ENCODE results near the gene STAT5B.

STAT5B gene

DNA sequence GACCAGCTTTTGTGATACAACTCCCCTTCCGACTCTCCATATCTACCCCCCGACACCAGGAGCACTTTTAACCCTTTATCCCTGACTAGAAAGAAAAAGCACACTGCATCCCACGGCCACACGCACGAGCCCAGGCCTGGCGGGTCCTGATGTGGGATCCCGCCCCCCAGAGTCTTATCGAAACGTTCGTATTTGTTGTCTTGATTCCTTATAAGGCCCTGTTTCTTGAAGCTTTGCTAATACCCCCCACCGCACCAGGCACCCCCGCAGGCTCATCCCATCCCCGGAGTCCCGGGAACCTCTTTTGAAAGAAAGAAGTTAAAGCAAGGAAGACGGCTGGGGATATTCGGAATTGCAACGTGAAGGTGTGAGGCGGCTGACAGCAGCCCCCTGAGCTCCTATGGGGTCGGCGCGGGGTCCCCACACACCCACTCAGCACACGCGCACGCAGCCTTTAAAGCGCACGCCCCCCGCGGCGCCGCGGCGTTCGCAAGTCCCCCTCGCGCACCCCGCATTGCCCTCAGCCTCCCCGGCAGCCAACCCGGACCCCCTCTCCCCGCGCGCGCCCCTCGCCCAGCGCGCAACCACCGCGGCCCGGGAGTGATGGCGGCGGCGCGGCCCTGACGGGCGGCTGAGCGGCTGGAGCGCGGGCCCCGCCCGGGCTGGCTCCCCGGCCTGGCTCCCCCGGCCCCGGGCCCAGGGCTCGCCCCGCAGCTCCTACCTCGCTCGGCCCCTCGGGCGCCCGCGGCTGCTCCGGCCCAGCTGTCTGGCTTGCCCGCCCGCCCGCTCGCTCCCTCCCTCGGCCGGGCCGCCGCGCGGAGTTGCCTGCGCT lies 448 bp downstream of the STAT5B start:
- in situ Hi-C loops (cut with HindIII; ENCODE audit: low sequenced_read_pairs), result no loop called here
- TF ChIP-seq, protein P1, sequence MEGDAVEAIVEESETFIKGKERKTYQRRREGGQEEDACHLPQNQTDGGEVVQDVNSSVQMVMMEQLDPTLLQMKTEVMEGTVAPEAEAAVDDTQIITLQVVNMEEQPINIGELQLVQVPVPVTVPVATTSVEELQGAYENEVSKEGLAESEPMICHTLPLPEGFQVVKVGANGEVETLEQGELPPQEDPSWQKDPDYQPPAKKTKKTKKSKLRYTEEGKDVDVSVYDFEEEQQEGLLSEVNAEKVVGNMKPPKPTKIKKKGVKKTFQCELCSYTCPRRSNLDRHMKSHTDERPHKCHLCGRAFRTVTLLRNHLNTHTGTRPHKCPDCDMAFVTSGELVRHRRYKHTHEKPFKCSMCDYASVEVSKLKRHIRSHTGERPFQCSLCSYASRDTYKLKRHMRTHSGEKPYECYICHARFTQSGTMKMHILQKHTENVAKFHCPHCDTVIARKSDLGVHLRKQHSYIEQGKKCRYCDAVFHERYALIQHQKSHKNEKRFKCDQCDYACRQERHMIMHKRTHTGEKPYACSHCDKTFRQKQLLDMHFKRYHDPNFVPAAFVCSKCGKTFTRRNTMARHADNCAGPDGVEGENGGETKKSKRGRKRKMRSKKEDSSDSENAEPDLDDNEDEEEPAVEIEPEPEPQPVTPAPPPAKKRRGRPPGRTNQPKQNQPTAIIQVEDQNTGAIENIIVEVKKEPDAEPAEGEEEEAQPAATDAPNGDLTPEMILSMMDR (IDR thresholded peaks at IDR 0.05; ENCODE audit: low read depth, low read length, missing control alignments), result no peak
- no peak for DNase-seq (ENCODE audit: low read depth)
- H3K4me3 ChIP-seq (ENCODE audit: low read depth, low read length), result peak overlapping the region; percentile 66

DNA sequence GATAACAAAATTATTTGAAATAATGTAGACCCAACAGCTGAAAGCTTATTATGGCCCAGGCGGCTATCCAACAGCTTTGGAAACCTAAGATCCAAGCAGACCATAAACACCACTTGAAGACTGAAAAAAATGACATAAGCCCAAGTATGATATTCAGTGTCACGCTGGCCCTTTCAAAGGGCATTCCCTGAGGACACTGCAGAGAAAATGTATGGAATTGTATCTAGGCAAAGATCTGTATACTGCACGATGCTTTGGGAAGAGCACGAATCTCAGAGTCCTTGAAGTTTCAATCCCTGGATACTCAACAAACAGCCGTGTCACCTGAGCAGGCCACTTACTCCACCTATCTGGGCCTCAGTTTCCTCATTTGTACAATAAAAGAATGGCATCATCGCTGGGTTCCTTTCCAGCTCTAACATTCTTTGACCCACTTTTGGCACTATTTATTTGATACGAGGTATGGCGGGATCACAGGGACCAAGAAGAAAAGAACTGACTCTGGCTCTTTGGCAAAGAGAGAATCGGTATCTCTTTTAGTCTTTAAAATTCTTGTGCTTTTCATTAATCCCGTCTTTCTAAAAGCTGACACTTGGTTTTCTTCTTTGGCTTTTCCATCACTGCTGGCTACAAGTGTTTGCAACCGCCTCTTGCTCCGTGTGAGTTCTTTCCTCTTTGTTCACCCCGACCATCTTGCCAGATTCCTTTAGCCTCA lies 1.2 kb downstream of the STAT5B start:
- in situ Hi-C loops (cut with HindIII; ENCODE audit: low sequenced_read_pairs), result no loop called here
- H3K4me3 ChIP-seq (ENCODE audit: low read depth, low read length), result peak overlapping the region; percentile 66
- no peak for DNase-seq (ENCODE audit: low read depth)
- TF ChIP-seq, protein P1 (IDR thresholded peaks at IDR 0.05; ENCODE audit: low read depth, low read length, missing control alignments), result no peak

DNA sequence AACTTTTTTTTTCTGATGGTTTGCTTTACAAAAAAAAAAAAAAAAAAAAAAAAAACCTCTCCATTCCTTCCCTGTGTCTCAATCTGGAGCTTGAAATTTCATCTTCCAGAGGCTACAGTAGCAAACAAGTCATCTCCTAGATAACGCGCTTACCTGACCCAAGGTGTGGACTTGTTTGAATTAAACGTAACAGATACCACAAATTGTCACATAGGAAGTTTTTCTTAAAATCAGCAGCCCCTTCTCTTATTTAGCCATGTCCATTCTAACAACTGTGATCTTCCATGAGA lies 2.0 kb downstream of the STAT5B start:
- TF ChIP-seq, protein P1 (IDR thresholded peaks at IDR 0.05; ENCODE audit: low read depth, low read length, missing control alignments), result no peak
- no peak overlapping the region for H3K4me3 ChIP-seq (ENCODE audit: low read depth, low read length)
- no peak for DNase-seq (ENCODE audit: low read depth)
- in situ Hi-C loops (cut with HindIII; ENCODE audit: low sequenced_read_pairs), result no loop called here

DNA sequence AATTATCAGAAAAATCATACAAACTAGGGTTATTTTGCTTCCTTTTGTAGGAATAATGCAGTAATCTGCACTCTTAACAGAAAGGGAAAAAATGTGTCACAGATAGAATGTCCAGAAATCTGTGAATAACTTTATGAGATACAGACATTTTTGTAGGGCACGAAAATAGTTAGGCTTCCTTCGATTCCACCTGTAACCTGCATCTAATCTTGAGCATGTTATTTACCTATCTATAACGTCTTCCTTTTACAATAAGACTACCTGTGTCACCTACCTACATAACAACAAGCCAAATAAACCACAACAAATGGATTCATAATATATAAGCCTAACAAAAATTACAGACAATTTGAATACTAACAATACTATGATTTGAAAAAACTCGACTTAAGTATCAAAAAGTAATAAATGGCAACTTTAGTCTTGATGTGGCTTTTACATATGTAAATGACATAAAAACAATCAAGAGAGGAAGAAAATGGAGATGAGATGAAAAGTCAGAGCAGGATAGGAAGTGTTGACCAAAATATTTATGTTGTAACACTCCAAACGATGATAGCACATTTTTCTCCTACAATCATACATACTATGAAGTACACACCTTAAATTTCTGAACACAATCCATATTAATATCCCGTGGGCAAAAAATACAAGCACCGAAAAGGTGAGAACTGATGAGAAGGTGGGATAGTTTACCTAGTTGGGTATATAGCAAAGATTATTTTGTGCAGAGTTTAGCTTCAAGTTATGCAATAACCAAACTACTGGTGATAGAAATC lies 2.5 kb downstream of the STAT5B start:
- no peak overlapping the region for H3K4me3 ChIP-seq (ENCODE audit: low read depth, low read length)
- TF ChIP-seq, protein P1 (IDR thresholded peaks at IDR 0.05; ENCODE audit: low read depth, low read length, missing control alignments), result no peak
- no peak for DNase-seq (ENCODE audit: low read depth)
- in situ Hi-C loops (cut with HindIII; ENCODE audit: low sequenced_read_pairs), result no loop called here

DNA sequence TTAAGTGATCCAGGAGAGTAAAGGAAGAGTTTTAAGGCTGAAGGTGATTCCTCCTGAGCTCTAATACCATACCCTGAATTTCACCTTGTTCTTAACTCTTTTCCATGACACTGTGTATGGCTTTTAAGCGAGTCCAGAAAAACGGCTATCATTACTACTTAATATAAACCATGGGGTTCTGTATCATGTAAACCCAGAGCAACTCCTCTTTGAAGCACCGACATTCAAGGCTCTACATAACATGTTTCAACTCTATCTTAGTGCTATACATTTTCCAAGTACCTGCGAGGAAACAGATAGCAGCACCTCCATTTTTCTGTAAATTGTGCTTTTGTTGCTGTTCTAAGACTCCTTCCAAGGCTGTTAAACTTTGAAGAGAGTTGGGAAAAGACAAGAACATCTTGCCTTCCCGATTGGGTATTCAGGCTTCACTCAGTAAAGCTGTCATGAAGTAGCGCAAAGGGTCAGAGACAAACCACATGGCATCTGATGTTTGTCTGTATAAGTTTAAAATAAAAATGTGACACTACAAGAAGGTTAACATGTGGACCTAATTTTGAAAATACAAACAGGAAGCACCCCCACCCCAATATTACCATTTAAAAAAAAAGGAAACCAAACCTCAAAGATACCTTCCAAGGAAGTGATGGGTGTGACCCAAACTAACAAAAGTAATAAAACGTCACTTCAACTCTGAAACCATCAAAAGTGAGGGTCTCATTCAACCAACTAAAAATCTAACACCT lies 3.9 kb downstream of the STAT5B start:
- in situ Hi-C loops (cut with HindIII; ENCODE audit: low sequenced_read_pairs), result no loop called here
- H3K4me3 ChIP-seq (ENCODE audit: low read depth, low read length), result no peak overlapping the region
- no peak for DNase-seq (ENCODE audit: low read depth)
- TF ChIP-seq, protein P1 (IDR thresholded peaks at IDR 0.05; ENCODE audit: low read depth, low read length, missing control alignments), result no peak

DNA sequence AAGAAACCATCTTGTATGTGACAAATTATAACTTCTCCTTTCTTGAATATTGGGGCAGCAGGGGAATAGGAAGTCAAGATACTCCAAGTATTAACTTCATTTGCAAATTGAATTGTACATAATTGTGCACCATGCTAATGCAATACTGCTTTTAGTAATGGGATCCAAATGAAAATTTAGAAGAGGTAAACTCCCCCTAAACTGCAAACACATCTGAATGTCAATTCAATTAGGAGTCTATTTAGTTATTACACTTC lies 4.5 kb downstream of the STAT5B start:
- H3K4me3 ChIP-seq (ENCODE audit: low read depth, low read length), result no peak overlapping the region
- TF ChIP-seq, protein P1 (IDR thresholded peaks at IDR 0.05; ENCODE audit: low read depth, low read length, missing control alignments), result no peak
- in situ Hi-C loops (cut with HindIII; ENCODE audit: low sequenced_read_pairs), result no loop called here
- DNase-seq (ENCODE audit: low read depth), result no peak

Data from astrocyte of the cerebellum (primary cell).